HCT116 (cell line): ENCODE data around the gene IRS1. TPM values are rescaled to one million over a fixed set of nuclear protein-coding genes. Genes with fewer than 3 reads are reported as not detected.

Source experiments
- ATAC-seq: fragments of 200-7000 bp; cut with Tn5 transposase; 2 replicates; pipeline ENCODE4 v1.9.1; 2020; ENCODE audit warnings: mild to moderate bottlenecking, moderate library complexity
- BruUV-seq: library from RNA; stranded (reverse); fragments of 400-500 nt; replicated peaks from 2 replicates; lab custom pipeline; 2021; lab: Mats Ljungman, UMichigan
- CTCF ChIA-PET: fragments of 300-600 bp; sonication (Branson Sonifier 250); formaldehyde crosslinking; loops from one replicate; lab custom pipeline; 2021; ENCODE audit warnings: antibody characterized with exemption; lab: Charles Lee
- POLR2A ChIA-PET: fragments of 300-600, 350-600 bp; sonication (Branson Sonifier 250); formaldehyde crosslinking; loops from one replicate; lab custom pipeline; 2021; ENCODE audit warnings: antibody characterized with exemption; lab: Charles Lee
- RAD21 ChIA-PET, 2 experiments: fragments of 300-600 bp; sonication (Branson Sonifier 250); formaldehyde crosslinking; loops; one replicate each; lab custom pipeline; 2023; ENCODE audit warnings: low total read pairs in 2 of 2; ENCODE audit not compliant: uncharacterized antibody in 2 of 2, unreplicated experiment in 2 of 2, low non-redundant PET in 1 of 2; lab: Charles Lee
- DNase-seq: peaks from one replicate; pipeline ENCODE4 v3.0.0-alpha.2; 2010; ENCODE audit warnings: low read depth, low spot score
- H2AFZ ChIP-seq: fragments of 200-600 bp; shearing (Covaris generic), sonication (generic); 2 replicates; pipeline ENCODE4 v1.6.1; 2017; ENCODE audit warnings: low read depth, mixed run types, mixed read lengths, antibody characterized with exemption, low read length; ENCODE audit not compliant: poor library complexity, severe bottlenecking
- H3K27ac ChIP-seq: 2 replicates; pipeline ENCODE4 v1.5.1; 2012; ENCODE audit warnings: low read depth, low read length
- H3K27me3 ChIP-seq: fragments of 200-600 bp; sonication (generic); 2 replicates; pipeline ENCODE4 v1.6.1; 2016; ENCODE audit warnings: mixed run types, low read length, mixed read lengths; ENCODE audit not compliant: insufficient read depth
- H3K36me3 ChIP-seq, 2 experiments: fragments of 200-500 bp in 1 of 2; fragments of 200-600 bp in 1 of 2; sonication (Bioruptor generic) in 1 of 2; sonication (generic) in 1 of 2; 2 replicates each; pipeline versions ENCODE4 v1.5.1 to v1.6.1; 2014 to 2016; ENCODE audit warnings: low read length in 2 of 2, inconsistent platforms in 1 of 2, mixed read lengths in 1 of 2, mixed run types in 1 of 2; ENCODE audit not compliant: insufficient read depth in 2 of 2, control insufficient read depth in 1 of 2
- H3K4me1 ChIP-seq, 2 experiments: fragments of 200-600 bp in 1 of 2; sonication (generic) in 1 of 2; 2 replicates each; pipeline versions ENCODE4 v1.5.1 to v1.6.1; 2012 to 2017; ENCODE audit warnings: low read length in 2 of 2, inconsistent platforms in 1 of 2, mild to moderate bottlenecking in 1 of 2, mixed read lengths in 1 of 2, mixed run types in 1 of 2, moderate library complexity in 1 of 2; ENCODE audit not compliant: insufficient read depth in 2 of 2, control insufficient read depth in 1 of 2
- H3K4me2 ChIP-seq: fragments of 200-600 bp; sonication (generic); 2 replicates; pipeline ENCODE4 v1.6.1; 2017; ENCODE audit warnings: mixed run types, low read length, mixed read lengths
- H3K4me3 ChIP-seq, 2 experiments: fragments of 200-600 bp in 1 of 2; sonication (generic) in 1 of 2; replicated peaks in 1 of 2; 2 replicates each; pipeline ENCODE4 v1.5.1; 2011 to 2016; ENCODE audit warnings: low read length in 2 of 2, control low read depth in 1 of 2, low read depth in 1 of 2, mild to moderate bottlenecking in 1 of 2, mixed read lengths in 1 of 2, mixed run types in 1 of 2
- H3K79me2 ChIP-seq: fragments of 200-600 bp; sonication (generic); 2 replicates; pipeline ENCODE4 v1.6.1; 2017; ENCODE audit warnings: mild to moderate bottlenecking, mixed run types, low read length, moderate library complexity, mixed read lengths; ENCODE audit not compliant: insufficient read depth
- H3K9ac ChIP-seq: fragments of 200-600 bp; sonication (generic); 2 replicates; pipeline ENCODE4 v1.6.1; 2016; ENCODE audit warnings: low read length, mixed read lengths
- H3K9me2 ChIP-seq: fragments of 200-600 bp; sonication (generic), shearing (Covaris generic); 2 replicates; pipeline ENCODE4 v1.6.1; 2017; ENCODE audit warnings: mixed run types, mild to moderate bottlenecking, moderate library complexity; ENCODE audit not compliant: insufficient read depth
- H3K9me3 ChIP-seq, 2 experiments: fragments of 200-500 bp in 1 of 2; fragments of 200-600 bp in 1 of 2; sonication (Bioruptor generic) in 1 of 2; sonication (generic) in 1 of 2; 2 replicates each; pipeline ENCODE4 v1.6.1; 2014 to 2017; ENCODE audit warnings: low read length in 2 of 2, mixed read lengths in 2 of 2, inconsistent platforms in 1 of 2, low read depth in 1 of 2, mild to moderate bottlenecking in 1 of 2, mixed run types in 1 of 2, moderate library complexity in 1 of 2; ENCODE audit not compliant: control insufficient read depth in 1 of 2, insufficient read depth in 1 of 2
- H4K20me1 ChIP-seq: fragments of 200-600 bp; sonication (generic), shearing (Covaris generic); 2 replicates; pipeline ENCODE4 v1.6.1; 2017; ENCODE audit warnings: mixed run types, mild to moderate bottlenecking, moderate library complexity; ENCODE audit not compliant: insufficient read depth
- CBX3 ChIP-seq: IDR thresholded peaks from 2 replicates; pipeline ENCODE4 v1.6.1; 2012; ENCODE audit warnings: low read depth
- ELF1 ChIP-seq: IDR thresholded peaks from 2 replicates; pipeline ENCODE4 v1.6.1; 2012; ENCODE audit warnings: low read depth, borderline replicate concordance
- EZH2phosphoT487 ChIP-seq: fragments of 200-600 bp; IDR thresholded peaks from 2 replicates; pipeline ENCODE4 v1.6.1; 2018; ENCODE audit warnings: antibody characterized with exemption, borderline replicate concordance
- POLR2A ChIP-seq: IDR thresholded peaks from 2 replicates; pipeline ENCODE4 v1.7.0; 2011; ENCODE audit warnings: borderline replicate concordance; ENCODE audit not compliant: insufficient read depth, insufficient read length; ENCODE audit errors: extremely low read depth
- POLR2AphosphoS5 ChIP-seq: IDR thresholded peaks from 2 replicates; pipeline ENCODE4 v1.6.1; 2011; ENCODE audit warnings: mild to moderate bottlenecking, low read depth, low read length, moderate library complexity
- SIN3A ChIP-seq: IDR thresholded peaks from 2 replicates; pipeline ENCODE4 v1.6.1; 2012; ENCODE audit warnings: low read depth
- SP1 ChIP-seq: IDR thresholded peaks from 2 replicates; pipeline ENCODE4 v1.6.1; 2012; ENCODE audit warnings: low read depth
- ZFX ChIP-seq: fragments of 450-650 bp; IDR thresholded peaks from 2 replicates; pipeline ENCODE4 v1.6.1; 2017
- ZNF274 ChIP-seq: fragments of 200-500 bp; sonication (Bioruptor generic); IDR thresholded peaks from 2 replicates; pipeline ENCODE4 v1.6.1; 2014; ENCODE audit warnings: mild to moderate bottlenecking, low read depth, low read length, inconsistent platforms
- intact Hi-C: fragments of 100-400 bp; cut with micrococcal nuclease; formaldehyde crosslinking; loops from 2 replicates; pipeline ENCODE4 v1.10.0; 2022
- total RNA-seq: library from RNA; stranded (reverse); gene quantifications from one replicate; pipeline ENCODE4 v1.2.1, GENCODE V29; 2021; ENCODE audit not compliant: unreplicated experiment
- TF ChIP-seq, protein P1 (sequence below): IDR thresholded peaks from 2 replicates; pipeline ENCODE4 v1.6.1; 2012
- TF ChIP-seq, protein P2 (sequence below): IDR thresholded peaks from 2 replicates; pipeline ENCODE4 v1.6.1; 2012; ENCODE audit warnings: low read depth

The IRS1 gene
- total RNA-seq, 1 experiment from 2014 or later: 88.8 TPM

DNA sequence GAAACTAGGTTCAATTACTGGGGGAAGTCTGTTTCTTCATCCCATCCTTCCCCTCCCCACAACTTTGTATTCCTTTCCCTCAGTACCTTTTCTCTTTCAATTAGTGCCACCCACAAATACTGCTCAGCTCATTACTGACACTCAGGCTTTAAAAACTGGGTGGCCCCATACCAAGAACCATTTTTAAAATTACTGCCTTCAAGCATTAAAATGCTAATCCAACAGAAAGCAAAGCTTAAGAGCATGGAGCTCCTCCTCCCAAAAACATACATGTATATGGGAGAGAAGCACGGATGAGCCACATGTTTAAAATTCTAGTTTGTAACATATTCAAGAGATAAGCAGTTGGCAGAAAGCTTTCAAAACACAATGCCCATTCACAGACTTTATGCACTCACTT lies 44.0 kb downstream of the IRS1 start:
- peaks cover 85 to 91% of the 10 kb centered on the region in 2 experiments for H3K4me1 ChIP-seq
- H3K27ac ChIP-seq: peak overlapping the region; percentile 96
- H3K9ac ChIP-seq: peak overlapping the region; percentile 78
- H3K4me3 ChIP-seq: peak overlapping the region in 1 of 2 experiments; percentile 27; a peak in 1 of 4 replicates
- POLR2A ChIA-PET: interaction anchor here (1.1 to 1.6 kb wide), 4 partner anchors 11 to 103 kb away, joined by 3 to 6 read pairs (median 6); no protein-coding TSS in a partner anchor
- H4K20me1 ChIP-seq: no peaks in the 10 kb centered on the region
- no peaks in the 10 kb centered on the region for H3K27me3 ChIP-seq
- TSS peak; percentile 75 for BruUV-seq
- DNase-seq: no peak
- ATAC-seq: peak; percentile 13
- H3K9me3 ChIP-seq: no peaks in the 10 kb centered on the region
- RAD21 ChIA-PET: interaction anchor here in 1 of 2 experiments (0.7 kb wide), 1 partner anchor 82 kb away, joined by 3 read pairs; no protein-coding TSS in a partner anchor
- H3K36me3 ChIP-seq: no peaks in the 10 kb centered on the region; a peak in 1 of 4 replicates
- TF ChIP-seq CBX3: no peak
- no peak for TF ChIP-seq ZNF274
- TF ChIP-seq POLR2A: no peak
- TF ChIP-seq SP1: no peak
- TF ChIP-seq SIN3A: no peak
- TF ChIP-seq, protein P1, sequence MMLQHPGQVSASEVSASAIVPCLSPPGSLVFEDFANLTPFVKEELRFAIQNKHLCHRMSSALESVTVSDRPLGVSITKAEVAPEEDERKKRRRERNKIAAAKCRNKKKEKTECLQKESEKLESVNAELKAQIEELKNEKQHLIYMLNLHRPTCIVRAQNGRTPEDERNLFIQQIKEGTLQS: no peak
- no peak for TF ChIP-seq EZH2phosphoT487
- TF ChIP-seq POLR2AphosphoS5: no peak
- no peak for TF ChIP-seq ZFX
- no peak for TF ChIP-seq ELF1
- TF ChIP-seq, protein P2, sequence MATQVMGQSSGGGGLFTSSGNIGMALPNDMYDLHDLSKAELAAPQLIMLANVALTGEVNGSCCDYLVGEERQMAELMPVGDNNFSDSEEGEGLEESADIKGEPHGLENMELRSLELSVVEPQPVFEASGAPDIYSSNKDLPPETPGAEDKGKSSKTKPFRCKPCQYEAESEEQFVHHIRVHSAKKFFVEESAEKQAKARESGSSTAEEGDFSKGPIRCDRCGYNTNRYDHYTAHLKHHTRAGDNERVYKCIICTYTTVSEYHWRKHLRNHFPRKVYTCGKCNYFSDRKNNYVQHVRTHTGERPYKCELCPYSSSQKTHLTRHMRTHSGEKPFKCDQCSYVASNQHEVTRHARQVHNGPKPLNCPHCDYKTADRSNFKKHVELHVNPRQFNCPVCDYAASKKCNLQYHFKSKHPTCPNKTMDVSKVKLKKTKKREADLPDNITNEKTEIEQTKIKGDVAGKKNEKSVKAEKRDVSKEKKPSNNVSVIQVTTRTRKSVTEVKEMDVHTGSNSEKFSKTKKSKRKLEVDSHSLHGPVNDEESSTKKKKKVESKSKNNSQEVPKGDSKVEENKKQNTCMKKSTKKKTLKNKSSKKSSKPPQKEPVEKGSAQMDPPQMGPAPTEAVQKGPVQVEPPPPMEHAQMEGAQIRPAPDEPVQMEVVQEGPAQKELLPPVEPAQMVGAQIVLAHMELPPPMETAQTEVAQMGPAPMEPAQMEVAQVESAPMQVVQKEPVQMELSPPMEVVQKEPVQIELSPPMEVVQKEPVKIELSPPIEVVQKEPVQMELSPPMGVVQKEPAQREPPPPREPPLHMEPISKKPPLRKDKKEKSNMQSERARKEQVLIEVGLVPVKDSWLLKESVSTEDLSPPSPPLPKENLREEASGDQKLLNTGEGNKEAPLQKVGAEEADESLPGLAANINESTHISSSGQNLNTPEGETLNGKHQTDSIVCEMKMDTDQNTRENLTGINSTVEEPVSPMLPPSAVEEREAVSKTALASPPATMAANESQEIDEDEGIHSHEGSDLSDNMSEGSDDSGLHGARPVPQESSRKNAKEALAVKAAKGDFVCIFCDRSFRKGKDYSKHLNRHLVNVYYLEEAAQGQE: no peak
- H3K79me2 ChIP-seq: peaks cover 90% of the 10 kb centered on the region
- no peak overlapping the region for H2AFZ ChIP-seq
- CTCF ChIA-PET: interaction anchor here (1.3 kb wide), 1 partner anchor 43 kb away, joined by 3 read pairs; the partner anchor contains the start of gene IRS1
- peak overlapping the region; percentile 71 for H3K4me2 ChIP-seq
- no peaks in the 10 kb centered on the region for H3K9me2 ChIP-seq
- intact Hi-C loops: loop anchor here (2.0 kb wide), 1 partner anchor 103 kb away; no protein-coding TSS in a partner anchor
